GM18508 (cell line): Measurements from ENCODE around the gene SCMH1.
"Not testable (repeated sequence)": the region's sequence is repeated elsewhere in the genome, so short reads cannot be mapped to it uniquely, and the experiment has no call there.

Experiments used
- ATAC-seq: cut with Tn5 transposase; IDR thresholded peaks from one replicate; pipeline ENCODE4 v1.9.1; 2021; ENCODE audit warnings: moderate number of reproducible peaks; ENCODE audit not compliant: insufficient read depth, unreplicated experiment

SCMH1 gene

GRCh38 chr1:41218152-41218551 is 24.0 kb downstream of the SCMH1 start:
- no peak for ATAC-seq

GRCh38 chr1:41217441-41217840 is 24.7 kb downstream of the SCMH1 start:
- no peak for ATAC-seq

DNA sequence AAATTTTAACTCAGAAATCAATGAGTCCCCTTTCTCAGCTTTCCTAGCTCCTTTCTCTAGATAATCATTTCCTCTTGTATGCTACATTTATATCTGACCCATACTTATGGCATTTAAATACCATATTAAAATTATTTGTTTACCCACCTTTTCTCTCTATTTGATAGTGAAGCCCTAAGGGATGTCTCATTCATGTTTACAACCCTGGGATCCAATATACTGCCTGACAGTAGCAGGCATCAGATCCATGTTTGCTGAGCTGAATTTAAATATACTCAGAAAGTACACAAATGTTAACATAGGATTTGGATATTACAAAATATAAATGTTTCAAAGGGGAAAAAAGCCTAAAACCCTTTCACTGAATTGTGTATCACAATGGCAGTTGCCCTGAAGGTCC is 26.5 kb downstream of the SCMH1 start:
- ATAC-seq = no peak

GRCh38 chr1:41213341-41213740 is 28.8 kb downstream of the SCMH1 start:
- no peak for ATAC-seq

DNA sequence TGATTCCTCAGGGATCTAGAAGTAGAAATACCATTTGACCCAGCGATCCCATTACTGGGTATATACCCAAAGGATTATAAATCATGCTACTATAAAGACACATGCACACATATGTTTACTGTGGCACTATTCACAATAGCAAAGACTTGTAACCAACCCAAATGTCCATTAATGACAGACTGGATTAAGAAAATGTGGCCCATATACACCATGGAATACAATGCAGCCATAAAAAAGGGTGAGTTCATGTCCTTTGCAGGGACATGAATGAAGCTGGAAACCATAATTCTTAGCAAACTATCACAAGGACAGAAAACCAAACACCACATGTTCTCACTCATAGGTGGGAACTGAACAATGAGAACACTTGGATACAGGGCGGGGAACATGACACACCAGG is 30.5 kb downstream of the SCMH1 start:
- not testable (repeated sequence) for ATAC-seq

GRCh38 chr1:41207053-41207452 is 35.1 kb downstream of the SCMH1 start:
- ATAC-seq = not testable (repeated sequence)

DNA sequence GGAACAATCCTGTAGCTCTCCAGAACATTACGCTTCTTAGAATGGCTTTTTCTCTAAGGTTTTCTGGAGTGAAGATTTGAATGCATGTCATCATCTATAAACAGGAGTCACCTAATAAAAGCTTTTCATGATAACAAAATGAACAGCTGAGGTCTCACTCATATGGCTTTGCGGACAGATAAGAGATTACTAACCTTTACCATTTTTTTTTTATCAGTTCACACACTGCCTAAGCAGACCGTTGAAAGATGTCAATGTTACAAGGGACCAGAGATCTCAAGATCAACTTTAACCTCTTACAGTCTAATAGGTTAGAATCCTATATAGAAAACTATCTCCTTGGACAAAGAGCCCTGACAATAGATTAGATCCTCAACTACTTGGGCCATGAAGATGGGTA is 41.4 kb downstream of the SCMH1 start:
- no peak for ATAC-seq

DNA sequence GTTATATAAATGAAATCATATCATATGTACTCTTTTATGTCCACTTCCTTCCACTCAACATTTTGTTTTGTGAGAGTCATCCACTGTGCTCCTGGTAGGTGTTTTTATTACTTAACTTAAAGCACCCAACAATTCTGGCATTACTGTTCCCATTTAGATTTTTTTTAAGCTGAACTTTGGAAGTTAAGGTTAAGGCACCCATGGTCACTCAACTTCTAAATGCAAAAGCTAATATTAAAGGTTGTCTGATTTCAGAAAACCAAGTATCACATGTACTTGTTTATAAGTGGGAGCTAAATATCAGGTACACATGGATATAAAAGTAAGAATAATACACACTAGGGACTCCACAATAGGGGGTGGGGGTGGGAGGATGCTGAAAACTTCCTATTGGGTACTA is 42.7 kb downstream of the SCMH1 start:
- ATAC-seq = no peak

DNA sequence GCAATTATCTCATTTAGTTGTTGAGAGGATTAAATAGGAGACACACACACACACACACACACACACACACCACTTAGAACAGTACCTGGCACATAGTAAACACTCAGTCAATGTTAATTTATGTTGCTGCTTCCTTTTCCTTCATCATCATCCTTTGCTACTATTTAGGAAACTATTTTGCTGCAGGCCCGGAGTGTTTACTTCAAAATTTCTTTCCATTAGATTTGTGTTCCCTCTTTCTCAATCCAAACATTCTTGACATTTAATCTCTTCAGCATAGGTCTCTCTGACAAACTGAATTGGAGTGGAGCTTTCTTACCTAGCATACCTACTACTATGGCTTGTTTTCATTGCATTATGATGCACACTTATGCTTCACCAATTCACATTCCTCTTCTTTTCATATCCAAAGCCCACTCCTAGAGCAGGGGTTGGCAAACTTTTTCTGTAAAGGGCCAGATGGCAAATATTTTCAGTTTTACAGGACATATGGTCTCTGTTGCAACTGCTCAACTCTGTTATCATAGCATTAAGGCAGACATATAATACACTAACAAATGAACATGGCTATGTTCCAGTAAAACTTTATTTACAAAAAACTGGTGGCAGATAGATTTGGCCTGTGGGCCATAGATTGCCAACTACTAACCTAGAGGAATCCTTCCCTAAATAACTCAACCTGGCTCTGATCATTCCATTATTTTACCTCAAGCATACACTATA is 49.5 kb downstream of the SCMH1 start:
- ATAC-seq = no peak

- no peak for ATAC-seq
Observed at GRCh38 chr1:41184446-41184845, 57.7 kb downstream of the SCMH1 start.

DNA sequence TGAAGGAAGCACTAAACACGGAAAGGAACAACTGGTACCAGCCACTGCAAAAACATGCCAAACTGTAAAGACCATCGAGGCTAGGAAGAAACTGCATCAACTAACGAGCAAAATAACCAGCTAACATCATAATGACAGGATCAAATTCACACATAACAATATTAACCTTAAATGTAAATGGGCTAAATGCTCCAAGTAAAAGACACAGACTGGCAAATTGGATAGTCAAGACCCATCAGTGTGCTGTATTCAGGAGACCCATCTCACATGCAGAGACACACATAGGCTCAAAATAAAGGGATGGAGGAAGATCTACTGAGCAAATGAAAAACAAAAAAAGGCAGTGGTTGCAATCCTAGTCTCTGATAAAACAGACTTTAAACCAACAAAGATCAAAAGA is 63.9 kb downstream of the SCMH1 start:
- not testable (repeated sequence) for ATAC-seq

GRCh38 chr1:41175546-41175945 is 66.6 kb downstream of the SCMH1 start:
- ATAC-seq = no peak

DNA sequence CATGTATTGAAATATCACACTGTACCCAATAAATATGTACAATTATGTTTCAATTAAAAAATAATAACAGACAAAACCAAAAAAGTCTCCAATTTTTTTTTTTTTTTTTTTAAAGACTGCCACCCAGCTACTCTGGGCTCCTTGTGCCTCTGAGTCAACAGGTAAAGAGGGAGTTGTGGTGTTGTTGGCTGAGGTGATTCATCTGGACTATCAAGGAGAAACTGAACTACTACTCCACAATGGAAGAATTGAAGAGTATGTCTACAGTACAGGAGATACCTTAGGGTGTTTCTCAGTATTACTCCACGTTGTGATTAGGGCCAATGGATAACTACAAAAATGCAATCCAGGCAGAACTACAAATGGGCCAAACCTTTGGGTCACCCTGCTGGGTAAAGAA is 67.9 kb downstream of the SCMH1 start:
- ATAC-seq = no peak

GRCh38 chr1:41173651-41174050 is 68.5 kb downstream of the SCMH1 start:
- ATAC-seq = no peak

DNA sequence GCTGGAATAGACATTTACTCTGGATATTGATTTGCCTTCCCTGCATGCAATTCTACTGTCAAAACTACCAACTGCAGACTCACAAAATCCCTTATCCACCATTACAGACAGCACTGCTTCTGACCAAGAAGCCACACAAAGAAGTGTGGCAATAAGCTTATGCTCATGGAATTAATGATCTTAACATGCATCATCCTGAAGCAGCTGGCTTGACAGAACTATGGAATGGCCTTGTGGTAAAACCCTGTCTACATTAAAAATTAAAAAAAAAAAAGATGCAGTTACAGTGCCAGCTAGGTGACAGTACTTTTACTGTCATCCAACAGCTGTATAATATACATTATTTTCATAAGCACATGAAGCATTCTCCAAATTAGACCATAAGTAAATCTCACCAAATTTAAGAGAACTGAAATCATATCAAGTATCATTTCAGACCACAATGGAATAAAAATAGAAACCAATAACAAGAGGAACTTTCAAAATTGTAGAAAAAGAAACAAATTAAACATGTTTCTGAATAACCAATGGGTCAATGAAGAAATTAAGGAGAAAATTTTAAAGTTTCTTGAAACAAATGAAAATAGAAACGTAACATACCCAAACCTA is 70.7 kb downstream of the SCMH1 start:
- no peak for ATAC-seq

DNA sequence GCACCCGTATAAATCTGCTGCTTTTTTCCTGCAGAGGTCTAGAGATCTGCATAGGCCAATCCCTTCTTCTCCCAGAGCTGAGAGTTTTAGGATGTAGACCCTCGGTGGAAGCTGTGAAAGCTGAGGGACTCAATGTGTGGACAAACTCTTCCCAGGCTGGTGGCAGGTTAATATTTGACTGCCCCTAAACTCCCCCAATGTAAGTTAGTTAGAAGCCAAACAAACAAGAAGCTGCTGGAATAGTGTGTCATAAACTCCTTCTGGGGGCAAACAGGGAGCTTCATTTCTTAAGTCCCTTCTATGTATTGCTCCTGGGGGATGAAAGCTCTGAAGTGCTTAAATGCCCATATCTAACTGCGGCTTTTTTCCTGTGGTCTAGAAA is 72.3 kb downstream of the SCMH1 start:
- no peak for ATAC-seq

GRCh38 chr1:41169066-41169798 is 72.9 kb downstream of the SCMH1 start:
- ATAC-seq = no peak

DNA sequence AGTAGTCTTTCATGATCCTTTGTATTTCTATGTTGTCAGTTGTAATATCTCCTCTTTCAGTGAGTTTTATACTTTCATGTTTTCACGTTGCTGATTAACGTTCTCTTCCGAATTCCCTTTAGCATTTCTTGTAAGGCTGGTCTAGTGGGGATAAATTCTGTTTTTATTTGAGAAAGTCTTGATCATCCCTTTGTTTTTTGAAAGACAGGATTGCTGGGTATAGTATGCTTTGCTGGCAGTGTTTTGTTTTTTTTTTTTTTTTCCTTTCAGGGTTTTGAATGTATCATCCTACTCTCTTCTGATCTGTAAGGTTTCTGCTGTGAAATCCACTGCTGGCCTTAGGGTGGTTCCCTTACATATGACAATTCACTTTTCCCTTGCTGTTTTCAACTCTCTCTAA is 74.4 kb downstream of the SCMH1 start:
- no peak for ATAC-seq

DNA sequence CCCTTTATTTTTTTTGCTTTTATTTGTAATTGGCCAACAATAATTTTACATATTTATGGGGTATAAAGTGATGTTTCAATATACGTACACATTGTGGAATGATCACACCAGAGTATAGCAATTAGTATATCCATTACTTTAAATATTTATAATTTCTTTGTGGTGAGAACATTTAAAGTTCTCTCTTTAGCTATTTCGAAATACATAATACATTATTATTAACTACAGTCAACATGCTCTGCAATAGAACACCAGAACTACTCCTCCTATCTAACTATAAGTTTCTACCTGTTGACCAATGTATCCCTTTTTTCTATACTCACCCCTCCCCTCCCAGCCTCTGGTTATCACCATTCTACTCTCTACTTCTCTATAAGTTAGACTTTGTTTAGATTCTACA is 77.4 kb downstream of the SCMH1 start:
- no peak for ATAC-seq

- ATAC-seq = no peak
Observed at GRCh38 chr1:41162441-41162840, 79.7 kb downstream of the SCMH1 start.

DNA sequence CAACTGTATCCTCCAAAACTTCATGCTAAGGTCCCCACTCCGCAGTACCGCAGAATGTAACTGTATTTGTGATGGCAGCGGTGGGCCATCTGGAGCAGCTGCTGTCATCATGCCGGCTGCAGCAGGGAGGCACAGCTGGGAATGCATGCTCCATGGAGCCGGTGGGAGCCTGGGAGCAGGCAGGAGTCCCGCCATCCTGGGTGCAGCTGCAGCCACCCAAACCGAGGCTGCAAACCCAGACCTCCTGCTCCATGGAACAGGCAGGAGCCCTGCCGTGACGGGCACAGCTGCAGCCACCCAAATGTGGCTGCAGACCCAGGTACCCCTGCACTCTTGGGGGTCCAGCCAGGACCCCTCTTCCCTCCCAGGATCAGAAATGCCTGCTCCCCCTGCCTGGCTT is 80.3 kb downstream of the SCMH1 start:
- ATAC-seq = no peak
